Hepatocyte (in vitro differentiated cells): ENCODE results near the gene APBB1IP. TPM values are rescaled to one million over a fixed set of nuclear protein-coding genes. Genes with fewer than 3 reads are reported as not detected.
"Not testable (repeated sequence)": the region's sequence is repeated elsewhere in the genome, so short reads cannot be mapped to it uniquely, and the experiment has no call there.

Experiments
- DNase-seq: peaks from one replicate; pipeline ENCODE4 v3.0.0-alpha.2; 2016; ENCODE audit warnings: low spot score
- H2AFZ ChIP-seq: fragments of 200-600 bp; sonication (generic); 2 replicates; pipeline ENCODE4 v1.6.0; 2016; ENCODE audit warnings: antibody characterized with exemption, mild to moderate bottlenecking
- H3K27ac ChIP-seq: fragments of 200-600 bp; sonication (generic); 2 replicates; pipeline ENCODE4 v1.5.1; 2016; ENCODE audit warnings: mild to moderate bottlenecking
- H3K27me3 ChIP-seq: fragments of 200-600 bp; sonication (generic); 2 replicates; pipeline ENCODE4 v1.6.1; 2016
- H3K36me3 ChIP-seq: fragments of 200-600 bp; sonication (generic); replicated peaks from 2 replicates; pipeline ENCODE4 v1.5.1; 2016; ENCODE audit warnings: low read depth; ENCODE audit not compliant: insufficient read depth
- H3K4me1 ChIP-seq: fragments of 200-600 bp; sonication (generic); 2 replicates; pipeline ENCODE4 v1.5.1; 2016; ENCODE audit warnings: mild to moderate bottlenecking, moderate library complexity; ENCODE audit not compliant: insufficient read depth
- H3K4me2 ChIP-seq: fragments of 200-600 bp; sonication (generic); 2 replicates; pipeline ENCODE4 v1.6.0; 2016
- H3K4me3 ChIP-seq: fragments of 200-600 bp; sonication (generic); 2 replicates; pipeline ENCODE4 v1.5.1; 2016; ENCODE audit warnings: mild to moderate bottlenecking
- H3K79me2 ChIP-seq: fragments of 200-600 bp; sonication (generic); 2 replicates; pipeline ENCODE4 v1.6.0; 2017; ENCODE audit warnings: mild to moderate bottlenecking
- H3K9me2 ChIP-seq: fragments of 200-600 bp; sonication (generic); replicated peaks from 2 replicates; pipeline ENCODE4 v1.6.0; 2017; ENCODE audit warnings: mild to moderate bottlenecking; ENCODE audit not compliant: insufficient read depth
- H3K9me3 ChIP-seq: fragments of 200-600 bp; sonication (generic); 2 replicates; pipeline ENCODE4 v1.5.1; 2016; ENCODE audit warnings: low read depth, mild to moderate bottlenecking
- H4K20me1 ChIP-seq: fragments of 200-600 bp; sonication (generic); 2 replicates; pipeline ENCODE4 v1.6.0; 2016; ENCODE audit warnings: mild to moderate bottlenecking; ENCODE audit not compliant: insufficient read depth, poor library complexity, severe bottlenecking
- CTCF ChIP-seq: fragments of 200-600 bp; sonication (generic); IDR thresholded peaks from 2 replicates; pipeline ENCODE4 v1.5.1; 2016; ENCODE audit warnings: antibody characterized with exemption, mild to moderate bottlenecking; ENCODE audit not compliant: poor library complexity
- EZH2 ChIP-seq: fragments of 200-600 bp; sonication (generic); IDR thresholded peaks from 2 replicates; pipeline ENCODE4 v1.6.1; 2016; ENCODE audit warnings: antibody characterized with exemption, mild to moderate bottlenecking, borderline replicate concordance
- EZH2phosphoT487 ChIP-seq: fragments of 200-600 bp; sonication (generic); IDR thresholded peaks from one replicate; pipeline ENCODE4 v1.6.1; 2018; ENCODE audit warnings: antibody characterized with exemption, mild to moderate bottlenecking, low read depth, moderate library complexity; ENCODE audit not compliant: unreplicated experiment, severe bottlenecking
- WGBS: methylation state at CpG from one replicate; pipeline ENCODE4 v1.1.6; 2016; ENCODE audit warnings: low lambda C conversion rate; ENCODE audit errors: missing lambda C conversion rate; 5-methylcytosine and 5-hydroxymethylcytosine counted together
- polyA plus RNA-seq: library from polyadenylated mRNA; unstranded; fragments of >200 nt; fragmentation: Nextera tagmentation; extraction: Ambion mirVana; gene quantifications from 2 replicates; pipeline ENCODE4 v1.2.1, GENCODE V29; 2016
- small RNA-seq: library from RNA; depleted of rRNA; stranded (forward); fragments of <200 nt; gene quantifications from one replicate; pipeline ENCODE3, GENCODE V24; 2014
- total RNA-seq: library from RNA; depleted of rRNA; stranded (reverse); fragments of >200 nt; gene quantifications from 2 replicates; pipeline ENCODE4 v1.2.3, GENCODE V29; 2014

The APBB1IP gene
- total and polyA plus RNA-seq, 2 experiments from 2014 or later: 1.1 to 1.8 TPM

GRCh38 chr10:26606389-26606877, 168.3 kb downstream of the APBB1IP start:
- TF ChIP-seq CTCF: peak; percentile 56
- H3K4me2 ChIP-seq, H3K27me3 ChIP-seq, H3K9me2 ChIP-seq, H2AFZ ChIP-seq, H3K27ac ChIP-seq, H4K20me1 ChIP-seq, H3K79me2 ChIP-seq, H3K4me1 ChIP-seq, H3K9me3 ChIP-seq, H3K36me3 ChIP-seq, DNase-seq, H3K4me3 ChIP-seq: not testable (repeated sequence)
- 57% methylated on average over 4 of the region's 4 CpGs for WGBS

GRCh38 chr10:26612151-26612915, 174.2 kb downstream of the APBB1IP start:
- TF ChIP-seq EZH2phosphoT487: no peak
- no peak for TF ChIP-seq EZH2
- no peak for TF ChIP-seq CTCF
- H3K4me1 ChIP-seq: no peaks in the 10 kb centered on the region
- H2AFZ ChIP-seq: peak overlapping the region; percentile 11
- H3K27ac ChIP-seq: no peak overlapping the region
- no peaks in the 10 kb centered on the region for H3K36me3 ChIP-seq
- no peaks in the 10 kb centered on the region for H3K27me3 ChIP-seq
- H3K9me2 ChIP-seq: no peaks in the 10 kb centered on the region
- peak overlapping the region; percentile 37 for H3K4me2 ChIP-seq
- H4K20me1 ChIP-seq: no peaks in the 10 kb centered on the region
- H3K4me3 ChIP-seq: no peak overlapping the region
- no peaks in the 10 kb centered on the region for H3K79me2 ChIP-seq
- DNase-seq: no peak
- 49% methylated on average over 5 of the region's 5 CpGs for WGBS
- no peaks in the 10 kb centered on the region for H3K9me3 ChIP-seq

Small RNA genes lying within 50 kb of the gene (small RNA-seq; reads per million reads assigned to genes)
- gene RNA5SP307: not detected

Other genes starting within 250 kb of the APBB1IP start
- gene GAD2, start 221.6 kb upstream of the APBB1IP start, total RNA-seq: 0.53 and 1.3 TPM in 2 replicates
- gene GAD2, start 221.6 kb upstream of the APBB1IP start, polyA plus RNA-seq: 0.33 TPM in 1 of 2 replicates, not detected in the other